Activated T-helper 17 cell treated with anti-CD3 and anti-CD28 coated beads, Interleukin-2, amount 50 U/mL, for 72 hours (primary cell): ENCODE results near the gene C6orf120. TPM values are rescaled to one million over a fixed set of nuclear protein-coding genes. Genes with fewer than 3 reads are reported as not detected.
A peak's percentile ranks its signal among the peaks of the same experiment; 100 is the strongest.

Source experiments
- ATAC-seq: fragments of 150-1000 bp; cut with Tn5 transposase; replicated peaks from 2 replicates; pipeline ENCODE4 v1.10.0; 2021; ENCODE audit warnings: mild to moderate bottlenecking, moderate library complexity
- H3K27ac Mint-ChIP-seq: one replicate; pipeline ENCODE4 v1.8.0; 2022; ENCODE audit warnings: mixed read lengths
- H3K27me3 Mint-ChIP-seq: one replicate; pipeline ENCODE4 v1.8.0; 2022; ENCODE audit warnings: mixed read lengths
- H3K36me3 Mint-ChIP-seq: one replicate; pipeline ENCODE4 v1.8.0; 2022; ENCODE audit warnings: low read depth, mild to moderate bottlenecking, mixed read lengths
- H3K4me1 Mint-ChIP-seq: one replicate; pipeline ENCODE4 v1.8.0; 2022; ENCODE audit warnings: mixed read lengths
- H3K4me3 Mint-ChIP-seq: one replicate; pipeline ENCODE4 v1.8.0; 2022; ENCODE audit warnings: mild to moderate bottlenecking, mixed read lengths
- H3K9me3 Mint-ChIP-seq: one replicate; pipeline ENCODE4 v1.8.0; 2022; ENCODE audit warnings: mixed read lengths
- total RNA-seq, 2 donors: library from RNA; stranded (reverse); gene quantifications; one replicate each; pipeline ENCODE4 v1.2.3, GENCODE V29; 2022

The C6orf120 gene
- total RNA-seq, 2 donors from 2014 or later: 12.0 to 14.6 TPM

GRCh38 chr6:169701311-169701953, 494 bp upstream of the C6orf120 start:
- Mint-ChIP-seq H3K27me3 (no peaks in the 10 kb centered on the region), H3K36me3 (peaks cover 41% of the 10 kb centered on the region), H3K4me3 (peak overlapping the region; percentile 88), H3K27ac (peak overlapping the region; percentile 84), H3K4me1 (peaks cover 15% of the 10 kb centered on the region), H3K9me3 (no peaks in the 10 kb centered on the region)
- peak; percentile 2 for ATAC-seq

DNA sequence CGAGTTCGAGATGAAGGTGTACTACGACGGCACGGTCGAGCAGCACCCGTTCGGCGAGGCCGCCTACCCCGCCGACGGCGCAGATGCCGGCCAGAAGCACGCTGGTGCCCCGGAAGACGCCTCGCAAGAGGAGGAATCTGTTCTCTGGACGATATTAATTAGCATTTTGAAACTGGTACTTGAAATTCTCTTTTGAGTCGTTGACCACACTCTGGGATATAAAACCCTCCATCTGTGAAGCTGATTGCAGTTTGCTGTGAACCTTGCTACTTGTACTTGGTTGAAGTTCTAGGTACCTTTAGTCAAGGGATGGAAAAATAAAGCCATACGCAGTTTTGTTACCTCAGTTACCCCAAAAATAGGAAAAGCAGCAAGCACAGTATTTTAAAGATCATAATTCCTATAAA, 917 bp downstream of the C6orf120 start:
- peaks cover 55% of the 10 kb centered on the region for H3K36me3 Mint-ChIP-seq
- H3K27ac Mint-ChIP-seq: peak overlapping the region; percentile 88
- H3K9me3 Mint-ChIP-seq: no peaks in the 10 kb centered on the region
- ATAC-seq: peak; percentile 3
- peak overlapping the region; percentile 88 for H3K4me3 Mint-ChIP-seq
- H3K4me1 Mint-ChIP-seq: peaks cover 17% of the 10 kb centered on the region
- H3K27me3 Mint-ChIP-seq: no peaks in the 10 kb centered on the region

DNA sequence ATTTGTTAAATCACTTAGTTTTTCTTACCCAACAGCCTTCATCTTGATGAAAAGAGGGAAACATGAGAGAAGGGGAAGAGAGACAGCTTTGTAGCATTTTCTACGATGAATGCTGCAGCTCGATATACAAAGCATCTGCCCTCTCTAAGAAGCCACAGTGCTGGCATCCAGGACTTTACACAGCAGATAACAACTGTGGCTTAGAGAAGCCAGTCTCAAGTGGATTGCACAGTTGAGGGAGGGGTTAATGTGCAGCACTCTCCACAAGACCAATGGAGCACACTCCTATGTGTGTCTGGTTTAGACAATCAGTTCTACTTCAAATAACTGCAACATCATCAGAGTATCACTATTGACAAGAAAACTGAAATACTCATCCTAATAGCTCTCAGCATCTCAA, 5.8 kb downstream of the C6orf120 start:
- Mint-ChIP-seq H3K4me3 (no peak overlapping the region), H3K9me3 (no peaks in the 10 kb centered on the region), H3K27ac (peak overlapping the region; percentile 47), H3K27me3 (no peaks in the 10 kb centered on the region), H3K4me1 (peaks cover 20% of the 10 kb centered on the region), H3K36me3 (peaks cover 91% of the 10 kb centered on the region)
- no peak for ATAC-seq

DNA sequence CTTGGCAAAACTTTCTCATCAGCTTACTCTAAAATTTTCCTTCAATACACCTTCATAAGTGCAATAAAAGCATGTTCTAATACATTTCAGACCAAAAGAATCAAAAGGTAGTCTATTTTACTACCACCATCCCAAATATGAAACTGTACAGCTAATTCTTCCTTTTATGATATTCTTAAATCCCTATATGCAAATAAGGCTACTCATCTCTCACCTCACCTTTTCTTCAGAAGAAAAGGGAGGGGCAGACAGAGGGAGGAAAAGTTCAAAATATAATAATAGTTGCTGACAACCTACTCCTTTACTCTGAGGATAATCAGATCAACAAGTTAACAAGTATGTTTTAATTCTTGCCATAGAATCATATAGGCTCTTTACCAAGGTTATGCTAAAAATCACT, 7.4 kb downstream of the C6orf120 start:
- no peaks in the 10 kb centered on the region for H3K9me3 Mint-ChIP-seq
- no peak overlapping the region for H3K4me3 Mint-ChIP-seq
- peak overlapping the region; percentile 22 for H3K27ac Mint-ChIP-seq
- ATAC-seq: peak; percentile 58
- H3K27me3 Mint-ChIP-seq: no peaks in the 10 kb centered on the region
- peaks cover 89% of the 10 kb centered on the region for H3K36me3 Mint-ChIP-seq
- H3K4me1 Mint-ChIP-seq: peaks cover 20% of the 10 kb centered on the region

DNA sequence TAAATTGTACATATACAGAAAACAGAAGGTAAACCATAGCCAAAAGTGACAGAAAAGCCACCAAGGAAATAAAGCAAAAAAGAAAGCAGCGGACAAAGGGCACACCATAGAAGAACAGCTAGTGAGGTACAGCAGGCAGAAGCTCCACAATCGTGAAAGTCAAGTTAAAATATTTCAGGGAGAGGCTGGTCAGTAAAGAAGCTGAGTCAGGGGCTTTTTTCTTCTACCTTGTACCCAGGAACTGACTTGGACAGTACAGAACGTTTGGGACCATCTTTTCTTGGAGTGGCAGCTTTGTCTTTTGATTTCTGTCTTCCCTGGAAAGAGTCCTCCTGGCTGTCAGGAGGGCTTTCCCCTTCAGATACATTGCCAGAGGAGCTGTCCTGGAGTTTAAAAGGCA, 8.1 kb downstream of the C6orf120 start:
- H3K36me3 Mint-ChIP-seq: peaks cover 89% of the 10 kb centered on the region
- peak overlapping the region; percentile 22 for H3K27ac Mint-ChIP-seq

GRCh38 chr6:169714178-169714577, 12.3 kb downstream of the C6orf120 start:
- Mint-ChIP-seq H3K36me3 (peaks cover 98% of the 10 kb centered on the region), H3K27me3 (no peaks in the 10 kb centered on the region), H3K4me1 (peaks cover 6% of the 10 kb centered on the region), H3K4me3 (no peak overlapping the region), H3K27ac (no peak overlapping the region), H3K9me3 (no peaks in the 10 kb centered on the region)
- peak; percentile 38 for ATAC-seq

More for the DNA sequence above, 8.1 kb downstream of the C6orf120 start:
- H3K4me1 Mint-ChIP-seq: peaks cover 17% of the 10 kb centered on the region
- ATAC-seq: no peak
- no peaks in the 10 kb centered on the region for H3K9me3 Mint-ChIP-seq
- no peak overlapping the region for H3K4me3 Mint-ChIP-seq
- H3K27me3 Mint-ChIP-seq: no peaks in the 10 kb centered on the region

GRCh38 chr6:169714595-169714994, 12.7 kb downstream of the C6orf120 start:
- H3K27me3 Mint-ChIP-seq: no peaks in the 10 kb centered on the region
- no peak for ATAC-seq
- H3K36me3 Mint-ChIP-seq: peaks cover 98% of the 10 kb centered on the region
- no peak overlapping the region for H3K4me3 Mint-ChIP-seq
- no peak overlapping the region for H3K27ac Mint-ChIP-seq
- no peaks in the 10 kb centered on the region for H3K9me3 Mint-ChIP-seq
- H3K4me1 Mint-ChIP-seq: peaks cover 5% of the 10 kb centered on the region

- Mint-ChIP-seq H3K4me3 (no peak overlapping the region), H3K27ac (peak overlapping the region; percentile 3), H3K9me3 (no peaks in the 10 kb centered on the region), H3K36me3 (peaks cover 75% of the 10 kb centered on the region), H3K4me1 (peaks cover 10% of the 10 kb centered on the region), H3K27me3 (no peaks in the 10 kb centered on the region)
- ATAC-seq: no peak
These were observed 17.2 kb downstream of the C6orf120 start for GRCh38 chr6:169719117-169719516.

DNA sequence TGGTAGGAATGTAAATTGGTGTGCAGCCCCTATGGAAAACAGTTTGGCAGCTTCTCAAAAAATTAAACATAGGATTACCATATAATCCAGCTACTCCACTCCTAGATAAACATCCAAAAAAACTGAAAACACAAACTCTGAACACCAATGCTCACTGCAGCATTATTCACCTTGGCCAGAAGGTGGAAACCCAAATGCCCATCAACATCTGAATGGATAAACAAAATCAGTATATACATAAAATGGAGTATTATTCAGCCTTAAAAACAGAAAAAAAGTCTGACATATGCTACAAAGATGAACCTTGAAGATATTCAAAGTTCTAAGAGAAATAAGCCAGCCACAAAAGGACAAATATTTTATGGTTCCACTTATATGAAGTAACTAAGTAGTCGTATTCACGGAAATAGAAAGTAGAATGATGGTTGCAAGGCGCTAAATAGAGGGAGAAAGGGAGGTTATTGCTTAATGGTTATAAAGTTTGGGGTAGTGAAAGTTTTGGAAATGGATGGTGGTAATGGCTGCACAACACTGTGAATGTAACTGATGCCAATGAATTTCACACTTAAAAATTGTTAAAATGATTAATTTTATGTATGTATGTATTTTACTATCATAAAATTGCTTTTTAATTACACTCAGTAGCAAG, 18.4 kb downstream of the C6orf120 start:
- peak overlapping the region; percentile 39 for H3K4me3 Mint-ChIP-seq
- ATAC-seq: no peak
- peaks cover 63% of the 10 kb centered on the region for H3K36me3 Mint-ChIP-seq
- peaks cover 10% of the 10 kb centered on the region for H3K4me1 Mint-ChIP-seq
- no peaks in the 10 kb centered on the region for H3K9me3 Mint-ChIP-seq
- peak overlapping the region; percentile 79 for H3K27ac Mint-ChIP-seq
- H3K27me3 Mint-ChIP-seq: no peaks in the 10 kb centered on the region

DNA sequence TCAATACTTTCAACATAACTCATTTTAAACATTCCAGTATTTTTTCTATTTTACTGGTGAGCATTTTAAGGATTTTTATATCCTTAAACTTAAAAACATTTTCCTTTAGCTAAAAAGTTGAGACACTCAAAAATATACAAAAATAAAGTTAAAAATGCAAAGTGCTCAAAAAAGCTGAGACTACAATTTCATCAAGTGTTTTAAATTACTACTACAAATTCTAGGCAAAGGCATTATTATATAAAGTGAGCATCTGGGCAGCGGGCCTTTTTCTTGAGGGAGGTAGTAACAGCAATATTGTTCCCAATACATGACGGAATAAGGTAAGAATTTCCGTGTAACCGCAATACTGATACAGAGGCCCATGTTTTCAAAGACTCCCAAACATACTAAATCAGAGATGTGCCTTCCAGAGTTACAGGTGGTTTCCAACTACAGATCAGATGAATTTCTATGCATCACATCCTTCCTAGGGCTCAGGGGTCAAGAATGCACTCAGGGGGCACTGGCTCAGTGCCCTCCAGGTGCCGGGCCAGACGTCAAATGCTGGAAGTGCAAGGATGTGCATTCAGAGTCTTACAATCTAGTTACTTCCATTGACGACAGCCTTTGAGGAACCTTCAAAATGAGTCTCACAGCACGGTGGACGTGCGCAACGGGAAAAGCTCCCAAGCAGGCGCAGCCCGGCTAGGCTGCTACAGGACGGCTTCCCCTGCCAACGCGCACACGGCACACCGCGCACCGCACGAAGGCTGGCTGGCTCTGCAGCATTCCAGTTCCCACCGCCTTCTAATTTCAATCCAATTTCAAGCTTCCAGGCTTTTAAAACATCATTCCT, 20.7 kb downstream of the C6orf120 start:
- Mint-ChIP-seq H3K4me3 (peak overlapping the region; percentile 98), H3K27ac (peak overlapping the region; percentile 96), H3K4me1 (peaks cover 14% of the 10 kb centered on the region), H3K9me3 (no peaks in the 10 kb centered on the region), H3K27me3 (no peaks in the 10 kb centered on the region), H3K36me3 (peaks cover 41% of the 10 kb centered on the region)
- ATAC-seq: peak; percentile 50

DNA sequence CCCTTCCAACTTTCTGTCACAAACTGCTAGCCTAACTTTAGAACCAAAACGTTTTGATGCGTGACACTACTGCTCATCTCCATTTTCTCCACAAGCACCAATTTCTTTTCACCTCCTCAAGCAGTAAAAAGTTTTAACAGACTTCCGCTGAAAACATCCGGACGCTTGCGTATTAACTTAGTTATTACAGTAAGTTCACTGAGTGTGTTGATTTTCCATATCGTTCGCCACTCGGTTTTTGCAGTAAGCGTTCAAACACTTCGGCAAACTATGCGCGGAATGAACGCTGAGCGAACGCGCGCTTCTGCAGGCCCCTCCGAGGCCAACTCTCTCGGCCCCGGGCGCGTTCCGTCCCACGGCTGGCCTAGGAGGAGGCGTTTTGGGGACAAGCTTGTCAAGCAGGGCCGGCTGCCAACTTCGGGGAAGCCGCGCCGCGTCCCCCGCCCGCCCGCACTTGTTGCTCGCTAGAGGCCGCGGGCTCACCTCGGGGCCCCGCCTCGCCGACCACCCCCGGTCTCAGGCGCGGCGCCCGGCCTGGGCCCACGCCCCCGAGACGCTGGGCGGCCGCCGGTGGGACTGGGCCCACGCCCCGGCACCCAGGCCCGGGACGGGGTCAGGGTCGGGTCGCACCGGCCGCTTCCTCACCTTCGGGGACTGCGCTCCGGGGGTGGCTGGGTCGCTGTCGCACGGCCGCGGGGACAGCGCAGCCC, 21.4 kb downstream of the C6orf120 start:
- Mint-ChIP-seq H3K9me3 (no peaks in the 10 kb centered on the region), H3K36me3 (peaks cover 33% of the 10 kb centered on the region), H3K27me3 (no peaks in the 10 kb centered on the region), H3K4me1 (peaks cover 14% of the 10 kb centered on the region), H3K4me3 (peak overlapping the region; percentile 98), H3K27ac (peak overlapping the region; percentile 96)
- ATAC-seq: peak; percentile 46

- Mint-ChIP-seq H3K9me3 (no peaks in the 10 kb centered on the region), H3K4me3 (no peak overlapping the region), H3K4me1 (peaks cover 14% of the 10 kb centered on the region), H3K36me3 (peaks cover 26% of the 10 kb centered on the region), H3K27ac (no peak overlapping the region), H3K27me3 (no peaks in the 10 kb centered on the region)
- peak; percentile 43 for ATAC-seq
These were observed 22.1 kb downstream of the C6orf120 start for GRCh38 chr6:169723991-169724493.

- peak; percentile 53 for ATAC-seq
- Mint-ChIP-seq H3K4me3 (peak within 1 kb of the TSS; percentile 98), H3K27me3 (no peaks in the 10 kb centered on the region), H3K36me3 (peaks cover 21% of the 10 kb centered on the region), H3K27ac (peak within 1 kb of the TSS; percentile 96), H3K4me1 (peaks cover 14% of the 10 kb centered on the region), H3K9me3 (no peaks in the 10 kb centered on the region)
These were observed 22.7 kb downstream of the C6orf120 start, which contains the start of gene PHF10 for GRCh38 chr6:169724494-169725124. Gene PHF10 (minus strand): TSS chr6:169724500. CDS start chr6:169723931, 569 bp downstream.
